ENCODE data around the gene PRPF40B. TPM values are rescaled to one million over a fixed set of nuclear protein-coding genes. Genes with fewer than 3 reads are reported as not detected.

Gene PRPF40B
- total and polyA plus RNA-seq, 2 experiments from 2014 or later = 11.1 to 30.1 TPM

- H3K4me1 ChIP-seq (ENCODE audit: insufficient read depth) = no peaks in the 10 kb centered on the region
- no peak overlapping the region for H3K4me2 ChIP-seq
- DNase-seq (ENCODE audit: low spot score) = no peak
- no peaks in the 10 kb centered on the region for H3K27me3 ChIP-seq
- H4K20me1 ChIP-seq (ENCODE audit: insufficient read depth, poor library complexity, severe bottlenecking) = no peaks in the 10 kb centered on the region
- H3K4me3 ChIP-seq = no peak overlapping the region
- no peaks in the 10 kb centered on the region for H3K36me3 ChIP-seq (replicated peaks; ENCODE audit: insufficient read depth, low read depth)
- H3K9me3 ChIP-seq (ENCODE audit: low read depth) = no peaks in the 10 kb centered on the region
- no peaks in the 10 kb centered on the region for H3K9me2 ChIP-seq (replicated peaks; ENCODE audit: insufficient read depth)
- no peak overlapping the region for H3K27ac ChIP-seq
- no peak overlapping the region for H2AFZ ChIP-seq
- peaks cover 2% of the 10 kb centered on the region for H3K79me2 ChIP-seq
- TF ChIP-seq CTCF (IDR thresholded peaks at IDR 0.05; ENCODE audit: poor library complexity) (no peak), EZH2 (IDR thresholded peaks at IDR 0.05; ENCODE audit: borderline replicate concordance) (no peak), EZH2phosphoT487 (IDR thresholded peaks at IDR 0.05; ENCODE audit: low read depth, severe bottlenecking, unreplicated experiment) (no peak)
- WGBS (ENCODE audit: low lambda C conversion rate, missing lambda C conversion rate) = 100% methylated on average over 2 of the region's 2 CpGs
These were observed 64.6 kb downstream of the PRPF40B start for GRCh38 chr12:49687941-49688340.

- Histone ChIP-seq H2AFZ (no peak overlapping the region), H3K4me1 (ENCODE audit: insufficient read depth) (no peaks in the 10 kb centered on the region), H3K27me3 (no peaks in the 10 kb centered on the region), H3K9me3 (ENCODE audit: low read depth) (no peaks in the 10 kb centered on the region), H3K9me2 (replicated peaks; ENCODE audit: insufficient read depth) (no peaks in the 10 kb centered on the region), H3K27ac (no peak overlapping the region), H4K20me1 (ENCODE audit: insufficient read depth, poor library complexity, severe bottlenecking) (no peaks in the 10 kb centered on the region), H3K79me2 (peaks cover 2% of the 10 kb centered on the region), H3K4me2 (no peak overlapping the region), H3K36me3 (replicated peaks; ENCODE audit: insufficient read depth, low read depth) (no peaks in the 10 kb centered on the region), H3K4me3 (no peak overlapping the region)
- no peak for TF ChIP-seq EZH2 (IDR thresholded peaks at IDR 0.05; ENCODE audit: borderline replicate concordance)
- no peak for TF ChIP-seq CTCF (IDR thresholded peaks at IDR 0.05; ENCODE audit: poor library complexity)
- no peak for TF ChIP-seq EZH2phosphoT487 (IDR thresholded peaks at IDR 0.05; ENCODE audit: low read depth, severe bottlenecking, unreplicated experiment)
- DNase-seq (ENCODE audit: low spot score) = no peak
- 97% methylated on average over 2 of the region's 2 CpGs for WGBS (ENCODE audit: low lambda C conversion rate, missing lambda C conversion rate)
These were observed 65.9 kb downstream of the PRPF40B start for GRCh38 chr12:49689237-49689636.

- Histone ChIP-seq H3K4me2 (no peak overlapping the region), H3K79me2 (peaks cover 2% of the 10 kb centered on the region), H3K4me3 (no peak overlapping the region), H3K9me2 (replicated peaks; ENCODE audit: insufficient read depth) (no peaks in the 10 kb centered on the region), H4K20me1 (ENCODE audit: insufficient read depth, poor library complexity, severe bottlenecking) (no peaks in the 10 kb centered on the region), H3K4me1 (ENCODE audit: insufficient read depth) (no peaks in the 10 kb centered on the region), H3K36me3 (replicated peaks; ENCODE audit: insufficient read depth, low read depth) (no peaks in the 10 kb centered on the region), H2AFZ (no peak overlapping the region), H3K9me3 (ENCODE audit: low read depth) (no peaks in the 10 kb centered on the region), H3K27me3 (no peaks in the 10 kb centered on the region), H3K27ac (no peak overlapping the region)
- TF ChIP-seq EZH2 (IDR thresholded peaks at IDR 0.05; ENCODE audit: borderline replicate concordance) = no peak
- no peak for TF ChIP-seq EZH2phosphoT487 (IDR thresholded peaks at IDR 0.05; ENCODE audit: low read depth, severe bottlenecking, unreplicated experiment)
- no peak for TF ChIP-seq CTCF (IDR thresholded peaks at IDR 0.05; ENCODE audit: poor library complexity)
- DNase-seq (ENCODE audit: low spot score) = no peak
These were observed 66.4 kb downstream of the PRPF40B start for GRCh38 chr12:49689785-49690184.

GRCh38 chr12:49692851-49693250 lies 69.5 kb downstream of the PRPF40B start:
- TF ChIP-seq EZH2 (IDR thresholded peaks at IDR 0.05; ENCODE audit: borderline replicate concordance) (no peak), CTCF (IDR thresholded peaks at IDR 0.05; ENCODE audit: poor library complexity) (no peak), EZH2phosphoT487 (IDR thresholded peaks at IDR 0.05; ENCODE audit: low read depth, severe bottlenecking, unreplicated experiment) (no peak)
- no peaks in the 10 kb centered on the region for H3K4me1 ChIP-seq (ENCODE audit: insufficient read depth)
- H3K27me3 ChIP-seq = no peaks in the 10 kb centered on the region
- H3K79me2 ChIP-seq = peaks cover 4% of the 10 kb centered on the region
- H3K36me3 ChIP-seq (replicated peaks; ENCODE audit: insufficient read depth, low read depth) = no peaks in the 10 kb centered on the region
- no peak overlapping the region for H3K4me2 ChIP-seq
- no peak overlapping the region for H3K4me3 ChIP-seq
- no peak overlapping the region for H3K27ac ChIP-seq
- H3K9me2 ChIP-seq (replicated peaks; ENCODE audit: insufficient read depth) = no peaks in the 10 kb centered on the region
- 57% methylated on average over 3 of the region's 3 CpGs for WGBS (ENCODE audit: low lambda C conversion rate, missing lambda C conversion rate)
- no peaks in the 10 kb centered on the region for H3K9me3 ChIP-seq (ENCODE audit: low read depth)
- H4K20me1 ChIP-seq (ENCODE audit: insufficient read depth, poor library complexity, severe bottlenecking) = no peaks in the 10 kb centered on the region
- H2AFZ ChIP-seq = no peak overlapping the region
- DNase-seq (ENCODE audit: low spot score) = no peak
